Measurements from ENCODE around the gene ISX. TPM values are rescaled to one million over a fixed set of nuclear protein-coding genes. Genes with fewer than 3 reads are reported as not detected.
A peak's percentile ranks its signal among the peaks of the same experiment; 100 is the strongest.
"Not testable (repeated sequence)": the region's sequence is repeated elsewhere in the genome, so short reads cannot be mapped to it uniquely, and the experiment has no call there.

Gene ISX
- total RNA-seq: not detected

DNA sequence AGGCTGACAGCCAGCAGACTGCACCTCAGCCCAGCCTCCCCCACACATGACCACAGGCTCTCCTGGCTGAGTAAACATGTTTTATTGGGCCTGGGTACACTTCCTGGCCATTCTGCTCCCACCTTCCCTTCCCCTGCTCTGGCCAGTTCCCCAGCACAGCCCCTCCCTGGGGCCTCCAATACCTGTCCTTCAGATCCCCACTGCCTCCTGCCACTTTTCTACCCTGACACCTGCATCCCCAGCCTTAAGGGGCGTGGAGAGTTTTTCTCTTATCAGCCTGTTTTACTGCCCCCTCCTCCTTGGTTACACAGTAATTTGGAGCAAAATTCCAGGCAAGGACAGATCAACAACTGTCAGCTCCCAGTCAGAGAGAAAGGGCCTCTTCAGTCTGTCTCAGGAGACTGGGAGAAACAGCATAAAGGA, at the start of gene ISX:
TSS of gene ISX (plus strand) at position 363 of the 423 bp plus-strand sequence. CDS start 930 bp downstream, outside the sequence.
- no peak for DNase-seq

DNA sequence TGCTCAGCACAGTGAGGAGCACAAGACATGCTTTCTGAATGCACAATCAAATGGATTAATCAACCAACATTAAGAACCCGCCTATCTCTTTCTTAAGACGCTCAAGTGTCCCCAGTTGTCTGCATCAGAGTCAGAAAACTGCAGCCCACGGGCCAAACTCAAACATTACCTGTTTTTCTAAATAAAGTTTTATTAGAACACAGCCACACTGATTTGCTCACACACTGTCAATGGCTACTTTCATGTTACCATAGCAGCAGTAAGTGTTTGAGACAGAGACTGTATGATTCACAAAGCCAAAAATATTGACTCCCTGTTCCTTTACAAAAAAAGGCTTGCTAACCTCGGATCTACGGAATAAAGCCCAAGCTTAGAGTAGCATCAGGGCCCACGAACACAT, 49.0 kb upstream of the ISX start:
- DNase-seq: no peak

DNA sequence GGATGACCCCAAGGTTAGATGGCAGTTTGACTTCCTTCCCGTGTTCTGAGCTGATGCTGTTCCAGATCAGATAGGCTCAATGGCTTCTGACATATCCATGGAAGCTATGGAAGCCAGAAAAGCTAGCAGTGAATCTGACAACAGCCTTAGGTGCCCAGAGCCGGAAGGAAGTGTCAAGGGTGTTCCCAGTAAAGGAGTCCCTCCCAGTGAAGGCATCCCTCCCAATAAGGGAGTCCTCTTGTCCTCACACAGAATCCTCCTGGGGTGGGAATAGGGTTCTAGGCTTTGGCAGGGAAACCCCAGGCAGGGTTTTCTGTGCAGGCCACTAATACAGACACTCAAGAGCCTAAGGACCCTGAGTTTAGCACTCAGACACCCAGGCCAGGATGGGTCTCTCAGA, 47.0 kb upstream of the ISX start:
- no peak for DNase-seq

DNA sequence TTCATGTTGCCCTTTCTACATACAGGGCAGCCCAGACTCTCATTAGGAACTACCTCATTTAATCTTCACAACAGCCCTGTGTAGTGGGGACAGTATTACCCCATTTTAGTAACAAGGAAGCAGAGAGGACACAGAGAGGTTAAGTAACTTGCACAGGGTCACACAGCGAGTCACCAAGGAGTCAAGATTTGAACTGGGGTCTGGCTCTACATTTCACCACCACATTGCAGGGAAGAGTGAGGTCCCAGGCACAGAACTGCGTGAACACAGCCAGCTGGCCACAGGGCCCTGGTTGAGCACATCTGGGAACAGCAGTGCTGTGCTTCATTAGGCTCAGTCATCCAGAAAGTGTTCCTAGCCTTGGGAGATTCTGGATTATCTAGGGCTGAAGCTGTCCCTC, 45.4 kb upstream of the ISX start:
- DNase-seq: no peak

DNA sequence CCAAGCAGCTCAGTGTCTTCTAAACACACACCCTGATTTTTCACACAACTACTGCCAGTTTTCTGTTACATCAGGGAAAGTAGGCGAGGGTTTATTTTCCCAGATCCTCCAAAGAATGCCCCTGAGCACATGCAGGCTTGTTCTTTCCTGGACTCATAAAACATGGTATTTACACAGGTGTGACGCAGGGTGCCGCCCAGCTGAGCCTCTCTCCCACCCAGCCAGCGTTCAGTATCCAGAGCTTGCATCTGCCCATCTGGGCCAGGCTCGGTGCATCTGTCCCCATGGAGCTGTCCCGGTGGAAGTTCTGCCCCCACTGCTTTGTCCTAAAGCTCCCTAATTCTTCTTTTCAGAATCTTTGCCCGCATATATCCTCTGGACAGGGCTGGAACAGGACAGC, 44.8 kb upstream of the ISX start:
- DNase-seq: no peak

DNA sequence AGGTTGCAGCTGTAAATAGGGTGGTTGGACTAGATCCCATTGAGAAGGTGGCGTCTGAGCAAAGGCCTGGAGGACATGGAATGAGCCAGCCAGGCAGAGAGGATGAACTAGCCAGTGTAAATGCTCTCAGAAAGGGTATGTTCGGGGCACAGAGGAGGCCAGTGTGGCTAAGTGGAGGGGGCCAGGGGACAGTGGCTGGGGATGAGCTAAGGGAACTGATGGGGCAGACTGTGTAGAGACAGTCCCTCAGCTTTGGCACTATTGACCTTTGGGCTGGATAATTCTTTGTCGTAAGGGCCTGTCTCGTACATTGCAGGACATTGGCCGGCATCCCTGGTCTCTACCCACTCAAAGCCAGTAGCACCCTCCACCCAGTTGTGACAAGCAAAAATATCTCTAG, 43.7 kb upstream of the ISX start:
- DNase-seq: no peak

DNA sequence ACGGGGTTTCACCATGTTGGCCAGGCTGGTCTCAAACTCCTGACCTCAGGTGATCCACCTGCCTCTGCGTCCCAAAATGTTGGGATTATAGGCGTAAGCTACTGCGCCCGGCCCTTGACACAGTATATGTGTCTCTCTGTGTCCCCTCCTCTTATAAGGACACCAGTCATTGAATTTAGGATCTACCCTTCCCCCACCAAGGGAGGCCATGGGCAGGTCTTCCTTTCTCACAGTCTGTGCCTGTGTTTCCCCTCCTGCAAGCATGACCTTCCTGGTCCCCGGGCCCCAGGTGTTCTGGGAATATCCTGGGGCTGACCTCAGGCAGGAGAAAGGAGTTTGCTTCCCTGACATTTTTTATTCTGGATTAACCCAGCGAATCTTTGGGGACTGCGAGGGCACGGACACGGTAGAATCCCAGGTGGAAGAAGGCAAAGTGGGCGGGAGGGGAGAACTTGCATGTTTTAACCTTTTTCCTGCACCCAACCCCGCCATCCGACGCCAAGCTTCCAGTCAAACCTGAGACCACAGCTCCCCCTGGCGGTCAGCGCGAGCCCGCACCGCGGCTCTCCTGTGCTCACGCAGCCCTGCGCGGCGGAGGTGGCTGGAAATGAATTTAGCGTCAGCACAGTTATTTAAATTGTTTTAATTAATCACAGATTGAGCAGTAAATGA, 42.1 kb upstream of the ISX start:
- DNase-seq: peak; percentile 42

DNA sequence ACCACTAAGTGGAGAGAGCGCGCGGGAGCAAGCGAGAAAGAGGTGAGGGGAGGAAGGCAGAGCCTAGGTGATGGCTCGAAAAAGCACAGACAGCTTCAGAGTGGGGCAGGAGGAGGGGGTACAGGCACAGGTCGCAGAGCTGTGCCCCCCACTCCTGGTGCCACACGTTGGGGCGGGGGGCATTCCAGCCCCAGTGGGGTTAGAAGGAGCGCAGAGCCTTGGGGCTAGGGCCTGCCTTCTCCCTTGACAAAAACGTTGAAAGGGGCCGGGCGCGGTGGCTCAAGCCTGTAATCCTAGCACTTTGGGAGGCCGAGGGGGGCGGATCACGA, 41.6 kb upstream of the ISX start:
- DNase-seq: no peak

DNA sequence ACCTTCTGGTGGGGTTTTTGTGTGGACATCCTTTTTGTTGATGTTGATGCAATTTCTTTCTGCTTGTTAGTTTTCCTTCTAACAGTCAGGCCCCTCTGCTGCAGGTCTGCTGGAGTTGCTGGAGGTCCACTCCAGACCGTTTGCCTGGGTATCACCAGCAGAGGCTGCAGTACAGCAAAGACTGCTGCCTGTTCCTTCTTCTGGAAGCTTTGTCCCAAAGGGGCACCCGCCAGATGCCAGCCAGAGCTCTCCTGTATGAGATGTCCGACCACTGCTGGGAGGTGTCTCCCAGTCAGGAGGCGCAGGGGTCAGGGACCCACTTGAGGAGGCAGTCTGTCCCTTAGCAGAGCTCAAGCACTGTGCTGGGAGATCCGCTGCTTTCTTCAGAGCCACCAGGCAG, 35.8 kb upstream of the ISX start:
- DNase-seq: not testable (repeated sequence)

DNA sequence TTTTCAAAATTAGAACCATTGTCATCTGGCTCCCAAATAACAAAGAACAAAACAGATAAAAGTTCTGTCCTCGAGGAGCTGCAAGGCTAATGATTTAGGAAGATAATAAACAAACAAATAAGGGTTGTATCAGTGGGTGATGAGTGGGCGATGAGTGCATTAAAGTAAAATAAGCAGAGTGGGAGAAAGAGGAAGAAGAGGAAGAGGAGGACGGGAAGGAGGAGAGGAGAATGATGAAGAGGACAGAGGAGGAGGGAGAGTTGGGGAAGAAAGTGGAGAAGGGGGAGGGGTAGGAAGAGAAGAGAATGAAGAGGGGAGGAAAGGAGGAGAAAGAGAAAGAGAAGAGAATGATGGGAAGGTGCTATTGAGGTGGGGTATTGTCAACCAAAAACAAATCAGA, 33.4 kb upstream of the ISX start:
- DNase-seq: no peak

DNA sequence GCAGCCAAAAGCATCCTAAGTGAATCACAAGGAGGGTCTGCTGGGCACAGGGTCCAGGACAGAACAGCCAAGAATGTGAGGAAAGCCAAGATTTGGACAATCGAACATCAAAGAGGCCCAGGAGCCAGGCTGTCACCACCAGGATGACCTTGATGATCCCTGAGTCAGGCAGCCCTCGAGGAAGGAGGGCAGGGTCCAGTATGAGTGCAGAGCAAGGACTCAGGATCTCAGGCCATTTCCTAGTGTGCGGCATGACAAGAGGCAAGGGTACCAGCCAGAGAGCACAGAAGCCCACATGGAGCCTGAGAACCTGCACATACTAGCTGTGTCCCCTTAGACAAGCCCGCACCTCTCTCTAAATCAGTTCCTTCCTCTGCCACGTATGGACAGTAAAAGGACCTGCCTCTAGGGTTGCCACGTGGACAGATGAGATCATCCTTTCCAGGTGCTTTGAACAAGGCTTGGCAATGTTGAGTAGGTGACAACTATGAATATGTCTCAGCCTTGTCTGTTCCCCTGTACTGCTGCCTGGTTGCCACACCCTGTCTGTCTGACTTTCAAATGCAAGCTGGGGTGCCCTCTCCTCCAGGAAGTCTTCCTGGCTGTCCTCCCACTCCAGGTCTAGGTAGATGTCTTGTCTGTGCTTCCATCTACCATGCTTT, 32.2 kb upstream of the ISX start:
- DNase-seq: no peak

DNA sequence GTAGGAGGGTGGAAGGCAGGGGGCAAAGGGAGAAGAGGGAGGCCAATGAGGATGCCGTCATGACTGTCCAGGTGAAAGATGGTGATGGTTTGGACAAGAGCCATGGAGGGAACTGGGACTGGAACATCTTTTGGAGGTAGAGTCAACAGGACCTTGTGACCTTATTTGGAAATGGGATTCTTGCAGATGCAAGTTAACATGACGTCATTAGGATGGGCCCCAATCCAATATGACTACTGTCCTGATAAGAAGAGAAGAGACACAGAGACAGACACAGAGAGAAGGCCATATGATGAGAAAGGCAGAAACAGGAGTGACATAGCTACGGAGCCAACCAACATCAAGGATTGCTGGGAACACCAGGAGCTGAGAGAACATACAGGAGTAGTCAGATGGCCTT, 31.0 kb upstream of the ISX start:
- no peak for DNase-seq

DNA sequence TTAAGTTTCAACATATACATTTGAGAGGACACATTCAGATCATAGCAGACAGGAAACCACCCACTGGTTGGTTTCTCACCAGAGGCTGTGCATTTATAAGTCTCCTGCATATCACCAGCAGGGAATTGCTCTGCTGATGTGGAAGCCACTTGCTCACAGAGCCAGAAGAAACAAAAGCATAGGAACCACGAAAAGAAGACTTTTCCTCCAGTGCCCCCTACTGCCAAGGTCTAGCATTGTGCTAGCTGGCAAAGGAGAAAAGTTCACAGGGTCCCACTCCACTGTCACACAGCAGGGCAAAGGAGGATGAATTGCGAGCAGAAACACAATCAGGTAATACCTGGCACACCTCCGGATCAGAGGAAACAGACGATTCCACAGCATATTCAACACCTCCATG, 28.9 kb upstream of the ISX start:
- no peak for DNase-seq

DNA sequence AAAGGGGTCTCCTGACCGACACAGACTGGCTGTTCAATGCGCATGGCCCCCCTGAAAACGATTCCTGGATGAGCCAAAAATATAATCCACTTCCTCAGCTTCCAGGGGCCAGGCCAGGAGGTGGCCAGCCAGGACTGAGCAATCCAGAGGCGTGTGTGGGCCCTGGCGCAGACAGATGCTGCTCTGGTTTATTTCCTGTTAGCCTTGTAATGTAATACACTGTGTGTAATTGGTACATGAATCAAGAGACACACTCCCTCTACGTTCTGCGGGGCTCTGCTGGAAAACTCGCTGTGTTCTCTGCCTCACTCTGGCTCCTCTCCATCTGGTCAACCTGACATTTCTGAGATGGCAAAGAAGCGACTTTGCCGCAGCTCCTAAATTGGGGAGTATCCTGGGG, 26.3 kb upstream of the ISX start:
- DNase-seq: no peak

DNA sequence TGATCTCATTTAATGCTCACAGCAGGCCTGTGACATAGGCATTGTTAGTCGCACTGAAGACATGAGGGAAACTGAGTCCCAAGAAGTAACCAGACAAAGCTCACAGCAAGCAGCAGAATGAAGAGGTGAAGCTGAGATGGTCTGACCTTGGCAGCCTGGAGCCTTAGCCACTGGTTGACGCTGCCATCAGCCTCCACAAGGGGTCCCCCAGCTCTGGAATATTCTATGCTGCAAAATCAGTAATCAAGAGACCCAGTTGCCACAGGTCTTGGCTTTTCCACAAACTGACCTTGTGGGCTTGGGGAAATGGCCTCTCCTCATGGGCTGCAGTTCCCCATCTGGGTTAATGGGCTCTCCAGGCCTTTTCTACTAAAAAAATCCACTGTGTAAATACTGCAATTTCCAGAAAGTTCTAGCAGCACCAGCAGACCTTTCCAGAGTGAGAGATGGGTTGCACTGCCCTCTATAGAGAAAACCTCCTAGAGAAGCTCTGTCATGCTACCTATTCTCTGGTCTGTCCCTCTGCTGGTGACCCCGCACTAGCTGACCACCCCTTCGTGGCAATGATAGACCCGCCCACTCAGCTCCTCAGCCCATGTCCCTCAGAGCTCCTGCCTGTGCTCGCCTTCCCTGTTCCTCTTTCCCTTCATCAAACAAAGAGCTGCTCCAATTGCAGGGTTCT, 22.6 kb upstream of the ISX start:
- no peak for DNase-seq

DNA sequence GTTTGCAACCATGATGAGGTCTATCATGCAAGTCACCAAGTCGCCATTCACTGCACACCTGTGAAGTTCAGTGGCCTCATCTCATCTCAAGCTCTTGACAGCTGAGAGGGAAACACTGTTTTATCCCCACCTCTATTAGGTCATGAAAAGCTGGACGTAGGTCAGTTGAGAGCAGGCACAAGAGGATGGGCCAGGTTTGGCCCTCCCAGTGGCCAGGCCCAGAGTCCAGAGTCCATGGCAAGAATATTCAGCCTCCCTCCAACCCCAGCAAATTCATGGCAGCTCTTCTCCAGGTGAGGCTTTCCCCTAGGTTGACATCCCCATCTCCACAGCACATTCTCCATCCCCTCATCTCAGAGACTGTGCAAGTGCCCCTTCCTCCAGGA, 22.0 kb upstream of the ISX start:
- no peak for DNase-seq

DNA sequence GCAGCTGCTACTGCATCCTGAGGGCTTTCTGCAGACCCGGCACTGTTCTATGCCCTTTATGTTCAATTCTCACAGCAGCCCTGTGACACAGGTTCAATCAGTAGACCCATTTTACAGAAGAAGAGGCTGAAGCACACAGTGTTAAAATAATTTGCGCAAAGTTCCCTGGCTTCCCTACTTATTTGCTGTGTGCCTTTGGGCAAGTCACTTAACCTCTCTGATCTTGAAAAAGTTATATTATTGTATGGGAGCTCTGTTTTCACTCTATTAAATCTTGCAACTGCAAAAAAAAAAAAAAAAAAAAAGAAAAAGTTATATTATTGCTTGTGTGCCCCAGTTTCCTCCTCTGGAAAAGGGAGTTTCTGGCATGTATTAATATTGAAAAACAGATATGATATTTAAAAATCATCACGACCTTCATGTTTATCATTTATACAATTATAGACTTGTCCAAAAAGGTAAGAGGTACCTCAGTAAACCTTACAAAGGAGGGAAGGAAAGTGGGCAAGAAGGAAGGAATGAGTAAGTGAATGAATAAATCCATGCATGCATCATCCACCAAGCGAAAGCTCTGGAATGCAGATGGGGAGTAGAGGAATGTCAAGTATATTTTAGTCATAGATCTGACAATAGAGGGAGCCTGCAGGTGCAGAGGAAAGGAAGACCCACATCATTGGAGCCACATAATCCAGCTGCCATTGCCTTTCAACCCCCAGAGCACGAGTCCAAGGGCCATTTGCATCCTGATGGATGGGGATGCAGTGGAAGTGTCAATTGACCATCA, 21.2 kb upstream of the ISX start:
- no peak for DNase-seq

DNA sequence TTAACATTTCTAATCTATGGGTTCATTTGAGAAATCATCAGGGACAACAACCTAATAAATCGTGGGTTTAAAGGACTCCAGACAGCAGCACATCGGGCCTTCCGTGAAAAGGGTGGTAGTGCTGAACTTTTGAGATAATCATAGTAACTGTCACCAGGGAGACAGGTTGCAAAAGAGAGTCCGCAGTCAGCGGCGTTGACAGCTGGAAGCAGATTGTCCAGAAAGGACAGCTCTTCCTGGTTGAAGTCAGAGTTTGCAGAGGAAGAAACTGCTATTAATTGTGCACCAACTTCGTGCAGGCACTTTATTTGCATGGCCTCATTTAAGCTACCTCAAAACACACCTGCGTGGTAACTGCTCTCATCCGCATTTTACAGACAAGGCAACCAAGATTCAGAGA, 20.5 kb upstream of the ISX start:
- DNase-seq: no peak

DNA sequence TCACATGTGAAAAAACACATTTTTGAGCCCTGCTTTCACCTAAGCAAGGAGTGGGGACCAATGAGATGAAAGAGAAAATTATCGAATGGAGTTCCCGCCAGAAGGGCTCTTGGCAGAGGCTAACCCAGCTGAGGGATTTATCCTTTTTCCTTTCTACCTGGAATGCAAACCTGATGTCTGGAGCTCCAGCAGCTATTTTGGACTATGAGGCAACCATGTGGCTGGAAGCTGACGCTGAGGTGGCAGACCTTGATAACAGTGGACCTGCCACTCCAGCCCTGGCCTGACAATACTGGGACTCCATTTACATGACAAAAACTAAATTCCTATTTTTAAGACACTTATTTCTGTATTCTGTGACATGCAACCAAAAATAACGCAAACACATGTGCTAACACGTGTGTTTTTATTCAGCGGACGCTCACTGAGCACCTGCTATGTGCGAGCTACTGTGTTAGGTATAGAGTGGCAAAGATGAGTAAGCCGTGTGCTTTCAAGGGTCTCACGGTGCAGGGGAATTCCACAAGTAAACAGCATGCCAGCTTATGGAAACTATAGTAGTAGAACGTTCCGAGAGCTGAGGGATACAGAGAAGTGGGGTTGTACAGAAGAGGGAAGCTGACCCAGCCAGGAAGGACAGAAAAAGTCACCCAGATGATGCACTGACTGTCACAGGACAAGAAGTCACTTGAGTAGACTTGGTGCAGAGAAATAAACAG, 19.1 kb upstream of the ISX start:
- no peak for DNase-seq

DNA sequence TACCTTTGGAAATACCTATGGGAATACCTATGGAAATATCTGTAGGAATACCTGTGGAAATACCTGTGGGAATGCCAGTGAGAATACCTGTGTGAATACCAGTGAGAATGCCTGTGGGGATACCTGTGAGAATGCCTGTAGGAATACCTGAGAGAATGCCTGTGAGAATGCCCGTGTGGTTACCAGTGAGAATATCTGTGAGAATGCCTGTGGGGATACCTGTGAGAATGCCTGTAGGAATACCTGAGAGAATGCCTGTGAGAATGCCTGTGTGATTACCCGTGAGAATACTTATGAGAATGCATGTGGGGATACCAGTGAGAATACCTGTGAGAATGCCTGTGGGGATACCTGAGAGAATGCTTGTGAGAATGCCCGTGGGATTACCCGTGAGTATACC, 15.9 kb upstream of the ISX start:
- not testable (repeated sequence) for DNase-seq

DNA sequence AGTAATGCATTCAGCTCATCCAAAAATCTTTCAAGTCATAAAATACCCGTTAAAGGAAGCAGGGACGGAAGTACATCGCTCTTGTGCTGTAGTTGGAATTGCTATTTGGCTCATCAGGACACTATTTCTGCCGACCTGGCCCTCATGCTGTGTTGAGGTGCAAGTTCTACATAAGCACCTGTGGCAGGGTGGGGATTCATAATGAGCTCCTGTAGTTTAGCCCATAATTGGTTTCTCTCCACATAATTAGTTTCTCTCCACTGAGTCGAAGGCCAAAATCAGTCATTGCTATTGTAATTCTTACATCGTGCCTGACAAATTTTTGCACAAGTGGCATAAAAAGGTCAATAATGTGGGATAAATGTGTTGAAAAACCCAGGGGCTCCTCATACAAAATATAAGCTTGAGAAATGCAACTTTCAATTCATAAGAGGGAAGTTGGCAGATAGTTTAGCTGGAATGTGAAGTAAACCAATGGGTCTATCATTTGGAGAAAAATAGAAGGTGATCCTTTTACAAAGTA, 14.9 kb upstream of the ISX start:
- no peak for DNase-seq

DNA sequence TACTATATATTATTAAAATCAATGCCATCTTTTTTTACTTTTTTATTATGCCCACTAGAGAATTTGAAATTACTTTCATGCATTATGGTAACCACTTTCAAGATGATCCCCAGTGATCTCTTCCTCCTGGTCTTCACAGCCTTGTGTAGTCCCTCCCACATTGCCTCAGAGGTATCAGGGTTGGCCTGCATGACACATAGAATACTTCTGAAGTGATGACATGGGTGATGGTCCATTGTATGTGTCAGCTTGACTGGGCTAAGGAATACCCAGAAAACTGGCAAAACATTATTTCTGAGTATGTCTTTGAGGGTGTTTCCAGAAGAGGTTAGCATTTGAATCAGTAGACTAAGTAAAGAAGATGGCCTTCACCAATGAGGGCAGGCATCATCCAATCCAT, 14.2 kb upstream of the ISX start:
- DNase-seq: no peak
